T-helper 1 cell treated with Interleukin-12 subunit alpha and Interleukin-12 subunit beta and Interleukin-4 antibody, amounts not matched to agents 30 ng/mL and 1 ng/mL, for 36 hours (primary cell): ENCODE results near the gene RAP1GAP. TPM values are rescaled to one million over a fixed set of nuclear protein-coding genes. Genes with fewer than 3 reads are reported as not detected.

ENCODE experiments used
- intact Hi-C: fragments of 100-400 bp; cut with micrococcal nuclease; formaldehyde crosslinking; loops from one replicate; pipeline ENCODE4 v1.15.1; 2024
- total RNA-seq: library from RNA; stranded (reverse); gene quantifications from 2 replicates; pipeline ENCODE4 v1.2.3, GENCODE V29; 2022

The RAP1GAP gene
- total RNA-seq: 0.10 and 0.54 TPM in 2 replicates

- intact Hi-C loops: no loop called here
These were observed at the start of gene RAP1GAP for GRCh38 chr1:21669258-21670058. Gene RAP1GAP, minus strand, starts transcription at chr1:21669357. Its CDS starts 49,325 bp downstream, at chr1:21620032.

GRCh38 chr1:21716169-21716568 lies 47.0 kb upstream of the RAP1GAP start:
- intact Hi-C loops: no loop called here

- intact Hi-C loops: no loop called here
These were observed 38.7 kb upstream of the RAP1GAP start for GRCh38 chr1:21707891-21708290.

- intact Hi-C loops: no loop called here
These were observed 38.1 kb upstream of the RAP1GAP start for GRCh38 chr1:21707086-21707840.

GRCh38 chr1:21706151-21706835 lies 37.1 kb upstream of the RAP1GAP start:
- intact Hi-C loops: no loop called here

GRCh38 chr1:21705303-21705980 lies 36.3 kb upstream of the RAP1GAP start:
- intact Hi-C loops: no loop called here

GRCh38 chr1:21704145-21704544 lies 35.0 kb upstream of the RAP1GAP start:
- intact Hi-C loops: loop anchor here (5.0 kb wide), 3 partner anchors 38 to 318 kb away; partner anchors contain the start of gene USP48

GRCh38 chr1:21703318-21703963 lies 34.3 kb upstream of the RAP1GAP start:
- intact Hi-C loops: loop anchor here (1.0 to 5.0 kb wide), 4 partner anchors 39 to 319 kb away; partner anchors contain the start of gene USP48

GRCh38 chr1:21702780-21703179 lies 33.6 kb upstream of the RAP1GAP start:
- intact Hi-C loops: loop anchor here (1.0 to 5.0 kb wide), 4 partner anchors 40 to 320 kb away; partner anchors contain the start of gene USP48

- intact Hi-C loops: loop anchor here (5.0 kb wide), 3 partner anchors 41 to 321 kb away; partner anchors contain the start of gene USP48
These were observed 32.2 kb upstream of the RAP1GAP start for GRCh38 chr1:21701401-21701800.

GRCh38 chr1:21700094-21700493 lies 30.9 kb upstream of the RAP1GAP start:
- intact Hi-C loops: loop anchor here (5.0 kb wide), 3 partner anchors 42 to 322 kb away; partner anchors contain the start of gene USP48

- intact Hi-C loops: no loop called here
These were observed 27.8 kb upstream of the RAP1GAP start for GRCh38 chr1:21696931-21697330.

GRCh38 chr1:21693732-21694131 lies 24.6 kb upstream of the RAP1GAP start:
- intact Hi-C loops: no loop called here

GRCh38 chr1:21691739-21692138 lies 22.6 kb upstream of the RAP1GAP start:
- intact Hi-C loops: no loop called here

- intact Hi-C loops: no loop called here
These were observed 20.7 kb upstream of the RAP1GAP start for GRCh38 chr1:21689661-21690372.

- intact Hi-C loops: no loop called here
These were observed 17.9 kb upstream of the RAP1GAP start for GRCh38 chr1:21687081-21687529.

GRCh38 chr1:21685946-21686678 lies 17.0 kb upstream of the RAP1GAP start:
- intact Hi-C loops: no loop called here

GRCh38 chr1:21681426-21681825 lies 12.3 kb upstream of the RAP1GAP start:
- intact Hi-C loops: no loop called here

- intact Hi-C loops: no loop called here
These were observed 11.8 kb upstream of the RAP1GAP start for GRCh38 chr1:21680918-21681317.
